Measurements from ENCODE around the gene RXFP4. TPM values are rescaled to one million over a fixed set of nuclear protein-coding genes. Genes with fewer than 3 reads are reported as not detected.
"Not testable (repeated sequence)": the region's sequence is repeated elsewhere in the genome, so short reads cannot be mapped to it uniquely, and the experiment has no call there.

The RXFP4 gene
- total RNA-seq, 1 experiment from 2014 or later = not detected

- POLR2A ChIA-PET = interaction anchor here (1.5 kb wide), 1 partner anchor 49 kb away, joined by 6 read pairs; no protein-coding TSS in a partner anchor
Observed at GRCh38 chr1:155983191-155984024, 42.0 kb downstream of the RXFP4 start.

GRCh38 chr1:155984341-155984740 is 42.9 kb downstream of the RXFP4 start:
- peaks cover 14% of the 10 kb centered on the region for H3K4me1 ChIP-seq
- intact Hi-C loops (cut with micrococcal nuclease; ENCODE audit: unreplicated experiment) = no loop called here
- DNase-seq = no peak
- Mint-ChIP-seq H3K9me3 (ENCODE audit: unreplicated experiment) (no peaks in the 10 kb centered on the region), H3K27ac (ENCODE audit: unreplicated experiment) (peak overlapping the region; percentile 23), H3K27me3 (ENCODE audit: insufficient read depth, unreplicated experiment) (no peaks in the 10 kb centered on the region), H3K36me3 (ENCODE audit: insufficient read depth, unreplicated experiment) (no peaks in the 10 kb centered on the region), H3K4me3 (ENCODE audit: unreplicated experiment) (no peak overlapping the region), H3K4me1 (ENCODE audit: low read depth, unreplicated experiment) (peaks cover 21% of the 10 kb centered on the region)
- no peaks in the 10 kb centered on the region for H3K9me3 ChIP-seq
- CTCF ChIA-PET = interaction anchor here (0.6 to 3.0 kb wide), 5 partner anchors 24 to 241 kb away, joined by 3 to 18 read pairs (median 3); no protein-coding TSS in a partner anchor
- no TSS peak for BruUV-seq (replicated peaks)
- no peak overlapping the region for H3K4me3 ChIP-seq (ENCODE audit: low read depth, low read length)
- POLR2A ChIA-PET = interaction anchor here (1.5 kb wide), 1 partner anchor 49 kb away, joined by 6 read pairs; no protein-coding TSS in a partner anchor
- TF ChIP-seq CTCF (IDR thresholded peaks at IDR 0.05; ENCODE audit: insufficient read depth in 1 of 2, low read depth in 1 of 2, low read length in 1 of 2, severe bottlenecking in 1 of 2, unreplicated experiment in 1 of 2) = no peak
- H3K36me3 ChIP-seq (ENCODE audit: control insufficient read depth, insufficient read depth, low read length) = no peaks in the 10 kb centered on the region
- H3K27me3 ChIP-seq (replicated peaks; ENCODE audit: control insufficient read depth, insufficient read depth, low read length) = no peaks in the 10 kb centered on the region

More at GRCh38 chr1:155983191-155984024, 42.0 kb downstream of the RXFP4 start:
- intact Hi-C loops (cut with micrococcal nuclease; ENCODE audit: unreplicated experiment) = no loop called here
- Histone ChIP-seq H3K27me3 (replicated peaks; ENCODE audit: control insufficient read depth, insufficient read depth, low read length) (no peaks in the 10 kb centered on the region), H3K36me3 (ENCODE audit: control insufficient read depth, insufficient read depth, low read length) (no peaks in the 10 kb centered on the region), H3K9me3 (no peaks in the 10 kb centered on the region), H3K4me3 (ENCODE audit: low read depth, low read length) (no peak overlapping the region), H3K4me1 (peaks cover 19% of the 10 kb centered on the region)
- BruUV-seq (replicated peaks) = no TSS peak
- DNase-seq = peak in 1 of 2 experiments; percentile 72
- no peak for TF ChIP-seq CTCF (IDR thresholded peaks at IDR 0.05; ENCODE audit: insufficient read depth in 1 of 2, low read depth in 1 of 2, low read length in 1 of 2, severe bottlenecking in 1 of 2, unreplicated experiment in 1 of 2)
- Mint-ChIP-seq H3K4me3 (ENCODE audit: unreplicated experiment) (no peak overlapping the region), H3K27ac (ENCODE audit: unreplicated experiment) (peak overlapping the region; percentile 23), H3K4me1 (ENCODE audit: low read depth, unreplicated experiment) (peaks cover 21% of the 10 kb centered on the region), H3K36me3 (ENCODE audit: insufficient read depth, unreplicated experiment) (no peaks in the 10 kb centered on the region), H3K27me3 (ENCODE audit: insufficient read depth, unreplicated experiment) (no peaks in the 10 kb centered on the region), H3K9me3 (ENCODE audit: unreplicated experiment) (no peaks in the 10 kb centered on the region)
- CTCF ChIA-PET = interaction anchor here (0.6 to 3.0 kb wide), 8 partner anchors 17 to 732 kb away, joined by 3 to 18 read pairs (median 3); no protein-coding TSS in a partner anchor

- H3K4me3 ChIP-seq (ENCODE audit: low read depth, low read length); H3K36me3 ChIP-seq (ENCODE audit: control insufficient read depth, insufficient read depth, low read length); intact Hi-C loops (cut with micrococcal nuclease; ENCODE audit: unreplicated experiment); H3K4me3 Mint-ChIP-seq (ENCODE audit: unreplicated experiment); H3K9me3 Mint-ChIP-seq (ENCODE audit: unreplicated experiment); H3K27me3 ChIP-seq (replicated peaks; ENCODE audit: control insufficient read depth, insufficient read depth, low read length); POLR2A ChIA-PET; H3K27me3 Mint-ChIP-seq (ENCODE audit: insufficient read depth, unreplicated experiment); H3K36me3 Mint-ChIP-seq (ENCODE audit: insufficient read depth, unreplicated experiment); BruUV-seq (replicated peaks); H3K27ac Mint-ChIP-seq (ENCODE audit: unreplicated experiment); H3K4me1 ChIP-seq; DNase-seq; H3K9me3 ChIP-seq: not testable (repeated sequence)
- H3K4me1 Mint-ChIP-seq (ENCODE audit: low read depth, unreplicated experiment) = peaks cover 21% of the 10 kb centered on the region
- CTCF ChIA-PET = interaction anchor here (0.6 to 3.0 kb wide), 2 partner anchors 47 to 240 kb away, joined by 3 to 18 read pairs; no protein-coding TSS in a partner anchor
Observed at GRCh38 chr1:155984903-155985645, 43.6 kb downstream of the RXFP4 start.

Measured in Caco-2 (cell line).